NT2/D1 (cell line): Measurements from ENCODE around the gene PDE4C.

Source experiments
- YY1 ChIP-seq: IDR thresholded peaks from 2 replicates; pipeline ENCODE4 v1.6.1; 2011; ENCODE audit not compliant: insufficient read length, insufficient read depth
- ZNF274 ChIP-seq: IDR thresholded peaks from 2 replicates; pipeline ENCODE4 v1.6.1; 2011; ENCODE audit warnings: mild to moderate bottlenecking, low read depth, low read length

DNA sequence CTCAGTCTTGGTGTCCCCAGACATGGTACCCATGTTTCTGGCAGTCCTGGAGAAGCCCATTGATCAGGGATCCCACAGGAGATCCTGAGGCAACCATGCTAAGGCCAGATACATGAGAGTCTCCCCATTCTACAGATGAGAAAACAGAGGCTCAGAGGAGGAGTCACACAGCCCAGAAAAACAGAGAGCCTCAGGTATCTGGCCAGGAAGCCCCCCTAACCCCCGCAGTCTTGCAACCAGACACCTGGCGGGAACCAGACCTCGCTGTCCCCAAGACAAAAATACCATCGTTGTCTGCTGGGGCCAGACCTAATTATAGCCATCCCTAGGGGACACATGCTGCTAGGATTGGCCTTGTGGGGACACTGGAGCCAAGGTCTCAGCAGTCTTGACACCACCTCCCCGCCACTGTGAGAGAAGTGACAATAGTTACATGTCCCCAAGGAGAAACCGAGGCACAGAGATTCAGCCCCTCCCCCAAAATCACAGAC, 1.6 kb upstream of the PDE4C start:
- TF ChIP-seq YY1 (no peak), ZNF274 (no peak)
